ENCODE data around the gene KLK11.

KLK11 gene

GRCh38 chr19:50978772-50979390 is 47.5 kb downstream of the KLK11 start:
- H3K4me1 Mint-ChIP-seq (ENCODE audit: low read depth): no peaks in the 10 kb centered on the region
- no peak overlapping the region for H3K27ac Mint-ChIP-seq
- H3K27me3 Mint-ChIP-seq (ENCODE audit: low read depth): peaks cover 9% of the 10 kb centered on the region
- no peaks in the 10 kb centered on the region for H3K36me3 Mint-ChIP-seq (ENCODE audit: low read depth)
- H3K4me3 Mint-ChIP-seq: no peak overlapping the region
- H3K9me3 Mint-ChIP-seq: no peaks in the 10 kb centered on the region

GRCh38 chr19:50977626-50978025 is 48.8 kb downstream of the KLK11 start:
- H3K4me1 Mint-ChIP-seq (ENCODE audit: low read depth): no peaks in the 10 kb centered on the region
- no peak overlapping the region for H3K27ac Mint-ChIP-seq
- H3K36me3 Mint-ChIP-seq (ENCODE audit: low read depth): no peaks in the 10 kb centered on the region
- no peaks in the 10 kb centered on the region for H3K9me3 Mint-ChIP-seq
- H3K27me3 Mint-ChIP-seq (ENCODE audit: low read depth): peaks cover 9% of the 10 kb centered on the region
- no peak overlapping the region for H3K4me3 Mint-ChIP-seq

- Mint-ChIP-seq H3K27me3 (ENCODE audit: low read depth) (peaks cover 5% of the 10 kb centered on the region), H3K4me3 (no peak overlapping the region), H3K9me3 (no peaks in the 10 kb centered on the region), H3K36me3 (ENCODE audit: low read depth) (no peaks in the 10 kb centered on the region), H3K27ac (no peak overlapping the region), H3K4me1 (ENCODE audit: low read depth) (no peaks in the 10 kb centered on the region)
Observed at GRCh38 chr19:50975766-50976165, 50.6 kb downstream of the KLK11 start.

GRCh38 chr19:50974702-50975556 is 51.5 kb downstream of the KLK11 start:
- no peak overlapping the region for H3K27ac Mint-ChIP-seq
- no peaks in the 10 kb centered on the region for H3K4me1 Mint-ChIP-seq (ENCODE audit: low read depth)
- H3K4me3 Mint-ChIP-seq: no peak overlapping the region
- H3K9me3 Mint-ChIP-seq: no peaks in the 10 kb centered on the region
- H3K36me3 Mint-ChIP-seq (ENCODE audit: low read depth): no peaks in the 10 kb centered on the region
- H3K27me3 Mint-ChIP-seq (ENCODE audit: low read depth): peaks cover 4% of the 10 kb centered on the region

GRCh38 chr19:50972795-50973376 is 53.5 kb downstream of the KLK11 start:
- peaks cover 4% of the 10 kb centered on the region for H3K27me3 Mint-ChIP-seq (ENCODE audit: low read depth)
- H3K27ac Mint-ChIP-seq: no peak overlapping the region
- H3K9me3 Mint-ChIP-seq: no peaks in the 10 kb centered on the region
- H3K4me3 Mint-ChIP-seq: no peak overlapping the region
- H3K36me3 Mint-ChIP-seq (ENCODE audit: low read depth): no peaks in the 10 kb centered on the region
- H3K4me1 Mint-ChIP-seq (ENCODE audit: low read depth): no peaks in the 10 kb centered on the region

Measured in T-helper 1 cell treated with Interleukin-12 subunit alpha and Interleukin-12 subunit beta and Interleukin-4 antibody, amounts not matched to agents 30 μg/mL and 1 μg/mL, for 36 hours (primary cell).